Fibroblast of gingiva (primary cell): ENCODE measurements around the gene CHST8.

ENCODE experiments used
- DNase-seq: peaks from one replicate; pipeline ENCODE4 v3.0.0-alpha.2; 2011; ENCODE audit warnings: low read depth

The CHST8 gene

DNA sequence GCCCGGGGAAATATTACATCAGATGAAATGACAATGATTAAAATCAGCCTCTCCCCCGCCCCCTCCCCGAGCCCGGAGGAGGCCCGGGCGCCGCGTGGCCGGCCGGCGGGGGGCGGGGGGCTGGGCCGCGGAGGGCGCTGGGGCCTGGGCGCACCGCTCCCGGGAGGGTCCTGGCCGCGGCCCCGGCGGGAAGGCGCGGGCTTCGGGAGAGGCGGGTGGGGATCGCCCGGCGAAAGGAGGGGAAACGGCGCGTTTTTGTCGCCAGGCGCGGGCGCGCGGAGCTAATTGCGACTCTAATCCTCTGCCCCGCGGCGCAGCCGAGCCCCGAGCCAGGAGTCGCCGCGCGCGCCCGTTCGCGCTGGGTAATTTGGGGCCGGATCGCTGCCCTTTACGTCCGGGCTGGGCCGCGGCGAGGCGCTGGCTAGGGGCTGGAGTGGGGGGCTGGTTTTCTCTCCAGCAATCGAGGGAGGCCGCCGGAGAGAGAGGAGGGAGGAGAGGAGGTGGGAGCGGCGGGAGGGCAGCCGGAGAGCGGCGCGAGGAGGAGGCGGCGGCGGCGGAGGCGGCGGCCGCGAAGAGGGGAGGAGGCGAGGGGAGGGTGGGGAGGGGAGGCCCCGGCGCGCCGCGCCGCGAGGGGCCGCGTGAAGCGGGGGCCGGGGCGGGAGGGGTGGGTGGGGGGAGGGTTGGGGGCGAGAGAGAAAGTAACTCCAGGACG is 174.6 kb downstream of the CHST8 start, which contains the start of gene KCTD15:
TSS of gene KCTD15 (plus strand) at position 707 of the 712 bp plus-strand sequence. CDS start 3,585 bp downstream, outside the sequence.
- DNase-seq = peak; percentile 48

- DNase-seq = peak; percentile 19
Measured at GRCh38 chr19:33797802-33798671, 176.3 kb downstream of the CHST8 start.

DNA sequence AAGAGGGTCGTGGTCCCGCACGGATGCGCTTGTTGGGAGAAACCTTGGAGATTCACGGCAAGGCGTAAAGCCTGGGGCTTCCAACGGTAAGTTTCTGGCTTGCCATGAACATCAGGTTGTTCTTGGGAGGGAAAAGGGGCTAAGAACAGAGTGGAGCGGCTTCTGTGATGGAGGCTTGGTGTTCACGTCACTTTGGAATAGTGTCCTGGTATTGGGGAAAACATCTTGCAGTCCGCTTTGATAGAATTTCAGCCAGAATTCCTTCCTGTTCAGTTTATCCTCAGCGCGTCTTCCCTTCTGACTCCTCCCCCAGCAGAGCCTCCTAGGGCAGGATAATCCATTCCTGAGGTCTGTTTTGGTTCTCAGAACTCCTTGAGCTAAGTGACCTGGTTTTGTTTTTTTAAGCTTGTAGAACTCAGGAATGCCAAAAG is 176.9 kb downstream of the CHST8 start:
- no peak for DNase-seq

GRCh38 chr19:33799476-33799875 is 177.7 kb downstream of the CHST8 start:
- DNase-seq = no peak

DNA sequence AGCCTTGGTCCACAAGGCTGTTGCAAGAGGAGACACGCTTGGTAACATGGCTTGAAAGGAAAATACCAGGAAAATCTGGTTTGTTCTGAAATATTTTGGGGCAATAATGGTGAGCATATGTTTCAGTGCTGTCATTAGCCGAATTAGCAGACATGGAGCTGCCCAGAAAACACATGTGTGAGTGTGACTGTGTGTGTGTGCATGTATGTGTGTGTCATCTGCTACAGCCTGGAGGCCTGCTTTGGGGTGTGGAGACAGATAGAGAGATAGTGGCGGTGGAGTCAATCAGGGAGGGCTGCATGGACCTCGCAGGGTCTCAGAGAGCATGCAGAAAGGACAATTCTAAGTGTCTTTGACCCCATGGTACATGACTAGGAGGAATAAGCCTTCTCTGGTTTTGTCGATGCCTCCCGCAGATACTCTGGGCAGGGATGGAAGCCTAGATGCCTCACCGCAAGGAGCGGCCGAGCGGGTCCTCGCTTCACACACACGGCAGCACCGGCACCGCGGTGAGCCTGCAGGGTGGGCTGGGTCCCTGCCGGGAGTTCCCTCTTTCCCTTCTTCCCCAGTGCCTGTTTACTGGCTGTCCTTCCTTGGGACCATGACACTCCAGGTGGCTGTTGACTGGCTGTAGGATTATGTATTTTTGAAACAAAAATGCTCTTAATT is 178.4 kb downstream of the CHST8 start:
- no peak for DNase-seq

- DNase-seq = no peak
Measured at GRCh38 chr19:33801411-33801810, 179.7 kb downstream of the CHST8 start.

- no peak for DNase-seq
Measured at GRCh38 chr19:33802001-33802400, 180.2 kb downstream of the CHST8 start.

DNA sequence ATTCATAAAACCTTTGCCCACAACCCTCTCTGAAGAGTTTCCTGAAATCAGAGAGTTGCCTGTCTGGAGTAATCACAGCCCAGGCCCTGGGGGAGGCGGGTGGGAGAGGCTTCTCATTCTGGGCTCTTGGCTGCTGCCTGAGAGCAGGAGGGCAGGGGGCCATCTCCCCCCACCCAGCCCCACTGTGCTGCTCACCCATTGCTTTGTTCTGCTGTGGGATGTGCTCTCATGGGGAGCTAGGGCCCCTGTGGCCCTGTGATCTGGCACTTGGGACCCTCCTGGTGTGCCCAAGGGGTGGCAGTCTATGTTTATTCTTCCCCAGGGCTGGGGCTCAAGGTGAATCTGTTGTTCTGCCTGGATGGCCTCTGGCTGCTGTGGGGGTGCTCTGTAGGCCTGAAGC is 181.0 kb downstream of the CHST8 start:
- no peak for DNase-seq

- DNase-seq = no peak
Measured at GRCh38 chr19:33803383-33803782, 181.6 kb downstream of the CHST8 start.

DNA sequence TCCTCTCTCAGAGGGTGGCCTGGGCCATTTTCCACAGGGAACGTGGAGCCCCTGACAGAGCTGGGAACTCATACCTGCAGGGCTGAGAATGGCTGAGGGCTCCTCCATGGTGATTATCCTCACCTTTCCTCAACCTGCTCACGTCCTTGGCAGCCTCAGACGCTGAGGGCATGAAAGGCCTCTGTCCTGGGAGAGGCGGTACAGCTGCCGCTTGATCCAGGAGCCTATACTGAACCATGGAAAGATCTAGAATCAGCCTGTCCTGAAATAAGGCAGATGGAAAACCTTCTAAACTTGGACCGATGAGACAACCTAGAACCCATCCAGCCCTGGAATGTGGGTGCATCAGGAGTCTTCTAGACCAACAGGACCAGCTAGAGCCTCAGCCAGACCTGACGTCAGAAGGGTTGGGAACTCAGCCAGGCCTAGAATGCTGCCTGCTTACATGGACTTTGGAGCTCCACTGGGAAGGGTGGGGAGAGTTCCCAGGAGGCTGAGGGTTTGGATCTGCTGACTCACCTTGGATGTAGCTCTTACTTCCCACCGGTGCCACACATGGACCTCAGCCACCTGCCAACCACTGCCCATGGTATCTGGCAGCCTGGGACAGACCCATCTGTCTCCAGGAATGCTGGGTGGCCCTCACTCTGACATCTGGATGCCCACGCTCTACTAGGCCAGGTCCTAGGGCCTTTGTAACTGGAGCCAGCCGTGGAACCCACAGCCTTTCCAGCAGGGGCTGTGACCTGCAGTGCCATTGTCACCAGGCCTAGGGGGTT is 182.5 kb downstream of the CHST8 start:
- DNase-seq = peak; percentile 39

DNA sequence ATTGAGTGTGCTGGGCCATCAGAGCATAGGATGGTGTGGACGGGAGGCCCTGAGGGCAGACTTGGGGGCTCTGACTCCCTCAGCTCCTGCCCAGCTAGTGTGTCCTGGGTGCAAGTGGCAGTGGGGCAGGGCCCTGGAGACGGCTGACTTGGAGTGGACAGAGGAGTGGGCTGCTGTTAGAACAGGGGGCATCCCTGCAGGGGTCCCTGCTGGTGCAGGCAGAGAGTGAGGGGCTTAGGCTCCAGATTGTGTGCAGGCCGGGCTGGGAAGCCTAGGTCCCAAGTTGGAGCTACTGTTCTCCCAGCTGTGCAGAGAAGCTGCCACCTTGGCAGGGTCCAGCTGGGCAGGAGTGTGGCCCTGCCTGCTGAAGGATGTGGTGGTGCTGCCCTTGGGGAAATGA is 183.6 kb downstream of the CHST8 start:
- no peak for DNase-seq

DNA sequence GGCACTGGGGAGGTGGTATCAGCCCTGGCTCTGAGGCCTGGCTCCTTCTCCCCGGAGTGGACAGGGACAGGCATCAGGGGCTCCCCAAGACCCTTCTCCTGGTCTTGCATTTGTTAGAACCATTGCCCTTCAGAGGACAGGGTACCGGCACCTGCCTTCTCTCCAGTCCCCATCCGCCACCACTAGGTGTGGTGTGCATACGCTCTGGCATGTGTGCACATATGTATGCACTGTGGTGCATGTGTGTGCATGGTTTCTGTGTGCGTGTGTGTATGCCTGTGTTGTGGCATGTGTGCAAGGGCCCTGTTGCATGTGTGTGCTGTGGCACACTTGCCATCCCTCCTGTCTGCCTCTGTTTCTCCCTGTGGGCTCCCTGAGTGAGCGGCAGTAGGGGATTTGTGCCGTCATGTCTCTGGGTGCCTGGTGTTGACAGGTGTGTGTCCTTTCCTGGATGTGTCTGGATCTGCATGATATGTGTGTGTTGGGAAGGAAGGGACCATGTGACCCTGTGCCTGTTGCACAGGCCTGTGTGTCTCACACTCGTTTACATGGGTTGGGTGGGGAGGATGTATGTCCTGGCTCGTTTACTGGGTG is 184.2 kb downstream of the CHST8 start:
- DNase-seq = no peak

DNA sequence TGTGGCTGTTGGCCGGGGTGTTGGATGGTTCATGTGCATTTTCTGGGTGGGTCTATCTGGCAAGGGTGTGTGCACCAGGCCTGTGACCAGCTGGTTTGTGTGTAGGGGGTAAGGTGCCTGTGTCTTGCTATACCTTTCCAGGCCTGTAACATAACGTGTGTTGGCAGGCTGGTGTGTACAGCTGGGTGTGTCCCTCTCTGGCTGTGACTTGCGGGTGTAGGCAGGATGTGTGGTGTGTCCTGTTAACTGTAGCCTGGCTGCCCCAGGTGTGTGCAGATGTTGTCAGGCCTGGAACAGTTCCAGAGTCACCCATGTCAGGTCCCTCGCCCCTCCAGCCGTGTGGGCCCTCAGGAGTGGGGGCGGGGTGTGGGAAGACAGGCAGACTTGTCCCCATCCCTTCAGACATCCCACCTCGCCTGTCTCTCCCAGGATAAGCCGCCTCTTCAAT is 184.7 kb downstream of the CHST8 start:
- DNase-seq = no peak

GRCh38 chr19:33808399-33808798 is 186.6 kb downstream of the CHST8 start:
- no peak for DNase-seq

DNA sequence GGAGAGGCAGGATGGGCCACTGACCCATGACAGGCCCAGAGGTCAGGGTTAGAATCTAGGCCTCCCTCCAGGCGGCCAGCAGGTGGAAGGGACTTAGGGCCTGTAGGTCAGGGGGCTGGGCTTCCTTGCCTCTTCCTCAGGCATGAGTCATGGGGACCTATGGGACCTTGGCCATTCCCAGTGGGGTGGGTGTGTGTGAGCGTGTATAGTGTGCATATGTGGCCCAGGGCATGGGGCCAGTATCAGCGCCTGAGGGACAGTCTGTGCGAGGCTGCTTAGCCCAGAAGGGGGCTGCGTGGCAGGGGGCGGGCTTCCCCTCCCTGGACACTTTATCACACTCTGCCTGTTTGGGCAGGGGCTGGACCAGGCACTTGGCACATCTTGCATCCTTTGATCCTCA is 188.2 kb downstream of the CHST8 start:
- peak; percentile 37 for DNase-seq

DNA sequence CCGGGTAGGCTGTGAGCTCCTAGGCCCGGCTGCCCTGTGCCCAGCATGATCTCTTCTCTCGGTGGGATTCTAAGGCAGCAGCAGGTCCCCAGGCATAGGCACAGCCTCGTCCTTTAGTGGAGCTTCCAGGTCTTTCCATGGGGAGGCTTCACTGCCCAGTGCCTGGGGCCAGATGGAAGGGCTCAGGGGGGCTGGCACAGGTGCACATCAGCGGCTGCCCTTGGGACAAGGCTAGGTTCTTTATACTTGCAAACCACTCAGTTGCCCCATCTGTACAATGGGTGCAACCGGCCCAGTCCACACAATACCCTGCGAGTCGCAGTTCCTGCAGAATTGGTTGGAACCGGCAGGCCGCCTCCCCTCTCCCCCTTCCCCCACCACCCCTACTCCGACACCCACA is 189.1 kb downstream of the CHST8 start:
- DNase-seq = no peak

- DNase-seq = no peak
Measured at GRCh38 chr19:33811246-33811645, 189.5 kb downstream of the CHST8 start.

GRCh38 chr19:33811736-33812387 is 190.1 kb downstream of the CHST8 start:
- DNase-seq = no peak

GRCh38 chr19:33812388-33813330 is 190.9 kb downstream of the CHST8 start:
- no peak for DNase-seq
